K562 (cell line): ENCODE data around the gene FAM177B. TPM values are rescaled to one million over a fixed set of nuclear protein-coding genes. Genes with fewer than 3 reads are reported as not detected.

Experiments used
- BHLHE40 ChIP-seq: IDR thresholded peaks from 2 replicates; pipeline ENCODE4 v1.6.1; 2011; ENCODE audit warnings: low read length, improper control_type of control experiment
- CREB3 ChIP-seq: fragments of 450-650 bp; conservative IDR thresholded peaks from 2 replicates; pipeline ENCODE4 v1.6.1; 2016; ENCODE audit warnings: missing genetic modification characterization, low read depth, mild to moderate bottlenecking, missing compliant biosample characterization, moderate library complexity
- LARP7 ChIP-seq: fragments of 450-650 bp; IDR thresholded peaks from 2 replicates; pipeline ENCODE4 v1.6.1; 2016
- NR1H2 ChIP-seq: sonication (generic); formaldehyde crosslinking; IDR thresholded peaks from 2 replicates; pipeline ENCODE4 v1.4.0; 2020; ENCODE audit warnings: mild to moderate bottlenecking, missing genetic modification reagents
- NR2C2 ChIP-seq, 2 experiments: fragments of 200-800 bp in 1 of 2; sonication (Bioruptor generic) in 1 of 2; sonication (generic) in 1 of 2; formaldehyde crosslinking in 1 of 2; IDR thresholded peaks; 2 replicates each; pipeline versions ENCODE4 v1.6.1 to v1.8.0; 2016 to 2022; ENCODE audit warnings: mild to moderate bottlenecking in 1 of 2, missing compliant biosample characterization in 1 of 2, missing genetic modification characterization in 1 of 2, missing genetic modification reagents in 1 of 2
- NUFIP1 ChIP-seq: fragments of 450-650 bp; IDR thresholded peaks from 2 replicates; pipeline ENCODE4 v1.6.1; 2018; ENCODE audit not compliant: partially characterized antibody
- POLR2A ChIP-seq: fragments of 450-650 bp; conservative IDR thresholded peaks from 2 replicates; pipeline ENCODE4 v1.6.1; 2016
- POLR3G ChIP-seq: IDR thresholded peaks from 2 replicates; pipeline ENCODE4 v1.6.1; 2011; ENCODE audit not compliant: insufficient read length, insufficient replicate concordance; ENCODE audit errors: extremely low read depth
- SMAD3 ChIP-seq: fragments of 450-650 bp; formaldehyde crosslinking; conservative IDR thresholded peaks from 2 replicates; pipeline ENCODE4 v1.4.0; 2020; ENCODE audit warnings: mild to moderate bottlenecking
- SOX6 ChIP-seq: fragments of 450-650 bp; IDR thresholded peaks from 2 replicates; pipeline ENCODE4 v1.6.1; 2014; ENCODE audit warnings: mild to moderate bottlenecking
- SP2 ChIP-seq: IDR thresholded peaks from 2 replicates; pipeline ENCODE4 v1.6.1; 2011; ENCODE audit warnings: mild to moderate bottlenecking, low read depth, low read length, moderate library complexity; ENCODE audit not compliant: poor library complexity, severe bottlenecking; ENCODE audit errors: extremely low read depth
- TAL1 ChIP-seq: fragments of 450-650 bp; IDR thresholded peaks from 2 replicates; pipeline ENCODE4 v1.6.1; 2016; ENCODE audit warnings: mild to moderate bottlenecking
- TEAD1 ChIP-seq, 2 experiments: fragments of 450-650 bp in 1 of 2; sonication (generic) in 1 of 2; formaldehyde crosslinking; IDR thresholded peaks; 2 replicates each; pipeline versions ENCODE4 v1.4.0 to v1.8.0; 2020 to 2022; ENCODE audit warnings: mild to moderate bottlenecking in 2 of 2, missing genetic modification reagents in 1 of 2
- ZBTB34 ChIP-seq: fragments of 250-450 bp; sonication (Bioruptor Pico); IDR thresholded peaks from 2 replicates; pipeline ENCODE4 v1.8.0; 2021; ENCODE audit warnings: mild to moderate bottlenecking, moderate library complexity
- ZNF140 ChIP-seq: fragments of 250-450 bp; sonication (Bioruptor Pico); IDR thresholded peaks from 2 replicates; pipeline ENCODE4 v1.8.0; 2021; ENCODE audit warnings: moderate library complexity, mild to moderate bottlenecking, inconsistent platforms
- ZNF431 ChIP-seq: sonication (generic); formaldehyde crosslinking; IDR thresholded peaks from 2 replicates; pipeline ENCODE4 v1.8.0; 2022; ENCODE audit warnings: mild to moderate bottlenecking, missing genetic modification reagents
- ZZZ3 ChIP-seq: fragments of 450-650 bp; IDR thresholded peaks from 2 replicates; pipeline ENCODE4 v1.6.1; 2016; ENCODE audit warnings: antibody characterized with exemption, mild to moderate bottlenecking, moderate library complexity
- polyA plus RNA-seq, 8 experiments: library from polyadenylated mRNA; depleted of rRNA in 4 of 8; stranded (reverse) in 5 of 8; unstranded in 3 of 8; fragments of >200 nt; fragmentation: Nextera tagmentation in 2 of 8; fragmentation: Illumina TruSeq in 1 of 8; extraction: Ambion mirVana in 2 of 8; extraction: Trizol in 1 of 8; gene quantifications; 2 replicates each; pipeline versions ENCODE4 v1.2.1 to v1.2.3, GENCODE V29; 2011 to 2014; ENCODE audit warnings: inconsistent platforms in 1 of 8, missing spikeins in 1 of 8
- total RNA-seq, 7 experiments: library from RNA; depleted of rRNA in 6 of 7; stranded (reverse); fragments of >200 nt in 6 of 7; fragmentation: Illumina TruSeq in 2 of 7; extraction: Trizol in 2 of 7; gene quantifications; 2 replicates each; pipeline versions ENCODE4 v1.2.1 to v1.2.3, GENCODE V29; 2011 to 2021; ENCODE audit warnings: low replicate concordance in 1 of 7
- TF ChIP-seq, protein P1 (sequence below): IDR thresholded peaks from 2 replicates; pipeline ENCODE4 v1.6.1; 2014; ENCODE audit warnings: antibody characterized with exemption
- TF ChIP-seq, protein P2 (sequence below): conservative IDR thresholded peaks from 2 replicates; pipeline ENCODE4 v1.6.1; 2011; ENCODE audit warnings: low read depth, mild to moderate bottlenecking, low read length; ENCODE audit not compliant: control insufficient read depth
- TF ChIP-seq, protein P3 (sequence below): fragments of 150-350 bp; conservative IDR thresholded peaks from 2 replicates; pipeline ENCODE4 v1.6.1; 2014; ENCODE audit warnings: low read length

FAM177B gene
- total and polyA plus RNA-seq, 9 of the 15 experiments (the other 6 are each of a cell fraction or from before 2014, with no cell fraction given) = not detected

GRCh38 chr1:222711319-222712252, 25.4 kb upstream of the FAM177B start (continued):
- peak; percentile 57; the same call in 1 of the 2 replicates for TF ChIP-seq NR2C2 (CRISPR knock-in tag; IDR thresholded peaks at IDR 0.05)
- no peak for TF ChIP-seq NR2C2 (tag; IDR thresholded peaks at IDR 0.05)
- TF ChIP-seq ZBTB34 (CRISPR knock-in tag) = no peak
- TF ChIP-seq NR1H2 = no peak
- TF ChIP-seq NUFIP1 = no peak
- no peak for TF ChIP-seq ZZZ3
- no peak for TF ChIP-seq SP2
- peak; percentile 84 for TF ChIP-seq TAL1
- no peak for TF ChIP-seq SMAD3 (CRISPR knock-in tag)
- peak; percentile 50; the same call in 1 of the 2 replicates for TF ChIP-seq POLR2A
- TF ChIP-seq TEAD1 (CRISPR knock-in tag; IDR thresholded peaks at IDR 0.05) = no peak
- TF ChIP-seq, protein P1, sequence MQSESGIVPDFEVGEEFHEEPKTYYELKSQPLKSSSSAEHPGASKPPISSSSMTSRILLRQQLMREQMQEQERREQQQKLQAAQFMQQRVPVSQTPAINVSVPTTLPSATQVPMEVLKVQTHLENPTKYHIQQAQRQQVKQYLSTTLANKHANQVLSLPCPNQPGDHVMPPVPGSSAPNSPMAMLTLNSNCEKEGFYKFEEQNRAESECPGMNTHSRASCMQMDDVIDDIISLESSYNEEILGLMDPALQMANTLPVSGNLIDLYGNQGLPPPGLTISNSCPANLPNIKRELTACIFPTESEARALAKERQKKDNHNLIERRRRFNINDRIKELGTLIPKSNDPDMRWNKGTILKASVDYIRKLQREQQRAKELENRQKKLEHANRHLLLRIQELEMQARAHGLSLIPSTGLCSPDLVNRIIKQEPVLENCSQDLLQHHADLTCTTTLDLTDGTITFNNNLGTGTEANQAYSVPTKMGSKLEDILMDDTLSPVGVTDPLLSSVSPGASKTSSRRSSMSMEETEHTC = no peak
- 0 out of 2 replicates have a peak, but pooled peaks have one; percentile 25 for TF ChIP-seq LARP7
- peak; percentile 79; the same call in 1 of the 2 replicates for TF ChIP-seq SOX6
- TF ChIP-seq, protein P2, sequence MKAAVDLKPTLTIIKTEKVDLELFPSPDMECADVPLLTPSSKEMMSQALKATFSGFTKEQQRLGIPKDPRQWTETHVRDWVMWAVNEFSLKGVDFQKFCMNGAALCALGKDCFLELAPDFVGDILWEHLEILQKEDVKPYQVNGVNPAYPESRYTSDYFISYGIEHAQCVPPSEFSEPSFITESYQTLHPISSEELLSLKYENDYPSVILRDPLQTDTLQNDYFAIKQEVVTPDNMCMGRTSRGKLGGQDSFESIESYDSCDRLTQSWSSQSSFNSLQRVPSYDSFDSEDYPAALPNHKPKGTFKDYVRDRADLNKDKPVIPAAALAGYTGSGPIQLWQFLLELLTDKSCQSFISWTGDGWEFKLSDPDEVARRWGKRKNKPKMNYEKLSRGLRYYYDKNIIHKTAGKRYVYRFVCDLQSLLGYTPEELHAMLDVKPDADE = no peak
- TF ChIP-seq, protein P3, sequence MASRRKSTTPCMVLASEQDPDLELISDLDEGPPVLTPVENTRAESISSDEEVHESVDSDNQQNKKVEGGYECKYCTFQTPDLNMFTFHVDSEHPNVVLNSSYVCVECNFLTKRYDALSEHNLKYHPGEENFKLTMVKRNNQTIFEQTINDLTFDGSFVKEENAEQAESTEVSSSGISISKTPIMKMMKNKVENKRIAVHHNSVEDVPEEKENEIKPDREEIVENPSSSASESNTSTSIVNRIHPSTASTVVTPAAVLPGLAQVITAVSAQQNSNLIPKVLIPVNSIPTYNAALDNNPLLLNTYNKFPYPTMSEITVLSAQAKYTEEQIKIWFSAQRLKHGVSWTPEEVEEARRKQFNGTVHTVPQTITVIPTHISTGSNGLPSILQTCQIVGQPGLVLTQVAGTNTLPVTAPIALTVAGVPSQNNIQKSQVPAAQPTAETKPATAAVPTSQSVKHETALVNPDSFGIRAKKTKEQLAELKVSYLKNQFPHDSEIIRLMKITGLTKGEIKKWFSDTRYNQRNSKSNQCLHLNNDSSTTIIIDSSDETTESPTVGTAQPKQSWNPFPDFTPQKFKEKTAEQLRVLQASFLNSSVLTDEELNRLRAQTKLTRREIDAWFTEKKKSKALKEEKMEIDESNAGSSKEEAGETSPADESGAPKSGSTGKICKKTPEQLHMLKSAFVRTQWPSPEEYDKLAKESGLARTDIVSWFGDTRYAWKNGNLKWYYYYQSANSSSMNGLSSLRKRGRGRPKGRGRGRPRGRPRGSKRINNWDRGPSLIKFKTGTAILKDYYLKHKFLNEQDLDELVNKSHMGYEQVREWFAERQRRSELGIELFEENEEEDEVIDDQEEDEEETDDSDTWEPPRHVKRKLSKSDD = no peak
- 0 out of 2 replicates have a peak, but pooled peaks have one; percentile 31 for TF ChIP-seq ZNF431
- no peak for TF ChIP-seq POLR3G
- TF ChIP-seq ZNF140 = no peak
- peak; percentile 61; the same call in 1 of the 2 replicates for TF ChIP-seq BHLHE40
- TF ChIP-seq CREB3 (tag) = no peak
